Lower leg skin (tissue), 3 donors: ENCODE data around the gene MAP4K3.

Experiments used
- POLR2A ChIP-seq, 2 donors: fragments of 450-650 bp; IDR thresholded peaks; one replicate each; pipeline ENCODE4 v1.6.1; 2016 to 2017; ENCODE audit warnings: antibody characterized with exemption in 2 of 2, mild to moderate bottlenecking in 1 of 2, moderate library complexity in 1 of 2
- TF ChIP-seq, protein P1 (sequence below), 3 donors: fragments of 450-650 bp; IDR thresholded peaks; one replicate each; pipeline ENCODE4 v1.5.1; 2016; ENCODE audit warnings: antibody characterized with exemption in 3 of 3, mild to moderate bottlenecking in 3 of 3, moderate library complexity in 2 of 3

DNA sequence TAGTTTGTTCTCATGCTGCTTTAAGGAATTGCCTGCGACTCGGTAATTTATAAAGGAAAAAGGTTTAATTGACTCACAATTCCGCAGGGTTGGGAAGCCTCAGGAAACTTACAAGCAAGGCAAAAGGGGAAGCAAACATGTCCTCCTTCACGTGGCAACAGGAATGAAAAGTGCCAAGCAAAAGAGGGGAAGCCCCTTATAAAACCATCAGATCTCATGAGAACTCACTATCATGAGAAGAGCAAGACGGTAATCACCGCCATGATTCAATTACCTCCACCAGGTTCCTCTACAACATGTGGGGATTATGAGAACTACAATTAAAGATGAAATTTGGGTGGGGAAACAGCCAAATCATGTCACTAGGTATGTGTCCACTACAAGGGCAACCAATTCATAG lies 53.9 kb downstream of the MAP4K3 start:
- TF ChIP-seq, protein P1, sequence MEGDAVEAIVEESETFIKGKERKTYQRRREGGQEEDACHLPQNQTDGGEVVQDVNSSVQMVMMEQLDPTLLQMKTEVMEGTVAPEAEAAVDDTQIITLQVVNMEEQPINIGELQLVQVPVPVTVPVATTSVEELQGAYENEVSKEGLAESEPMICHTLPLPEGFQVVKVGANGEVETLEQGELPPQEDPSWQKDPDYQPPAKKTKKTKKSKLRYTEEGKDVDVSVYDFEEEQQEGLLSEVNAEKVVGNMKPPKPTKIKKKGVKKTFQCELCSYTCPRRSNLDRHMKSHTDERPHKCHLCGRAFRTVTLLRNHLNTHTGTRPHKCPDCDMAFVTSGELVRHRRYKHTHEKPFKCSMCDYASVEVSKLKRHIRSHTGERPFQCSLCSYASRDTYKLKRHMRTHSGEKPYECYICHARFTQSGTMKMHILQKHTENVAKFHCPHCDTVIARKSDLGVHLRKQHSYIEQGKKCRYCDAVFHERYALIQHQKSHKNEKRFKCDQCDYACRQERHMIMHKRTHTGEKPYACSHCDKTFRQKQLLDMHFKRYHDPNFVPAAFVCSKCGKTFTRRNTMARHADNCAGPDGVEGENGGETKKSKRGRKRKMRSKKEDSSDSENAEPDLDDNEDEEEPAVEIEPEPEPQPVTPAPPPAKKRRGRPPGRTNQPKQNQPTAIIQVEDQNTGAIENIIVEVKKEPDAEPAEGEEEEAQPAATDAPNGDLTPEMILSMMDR (IDR thresholded peaks at IDR 0.05): no peak
- TF ChIP-seq POLR2A (IDR thresholded peaks at IDR 0.05): no peak
